Measurements from ENCODE around the gene DENND5B. TPM values are rescaled to one million over a fixed set of nuclear protein-coding genes. Genes with fewer than 3 reads are reported as not detected.

Gene DENND5B
- total and polyA plus RNA-seq, 2 of the 4 experiments (the other 2 are of a cell fraction): 5.5 to 13.4 TPM

- Histone ChIP-seq H2BK20ac (ENCODE audit: low read depth, low read length) (no peak overlapping the region), H3K9me1 (ENCODE audit: insufficient read depth, low read length) (no peaks in the 10 kb centered on the region), H3K4me1 (ENCODE audit: control insufficient read depth, insufficient read depth, low read length) (no peaks in the 10 kb centered on the region), H4K8ac (ENCODE audit: low read depth in 2 of 2, low read length in 2 of 2) (no peak overlapping the region), H3K23ac (ENCODE audit: low read depth, low read length) (no peak overlapping the region), H2BK15ac (ENCODE audit: low read depth, low read length) (no peak overlapping the region), H3K14ac (replicated peaks; ENCODE audit: low read depth, low read length) (no peak overlapping the region), H3K36me3 (ENCODE audit: control insufficient read depth, insufficient read depth, low read length) (no peaks in the 10 kb centered on the region), H2AK5ac (ENCODE audit: low read depth, low read length) (no peak overlapping the region), H2BK120ac (ENCODE audit: low read depth, low read length) (no peak overlapping the region), H2AK9ac (replicated peaks; ENCODE audit: low read depth, low read length, poor library complexity) (no peak overlapping the region), H4K91ac (ENCODE audit: insufficient read depth, low read depth, low read length) (no peak overlapping the region), H3K56ac (ENCODE audit: extremely low read depth, insufficient read depth, low read length) (no peak overlapping the region), H4K5ac (ENCODE audit: low read depth, low read length) (no peak overlapping the region), H2BK5ac (ENCODE audit: low read depth, low read length, poor library complexity, severe bottlenecking) (no peak overlapping the region), H3K27me3 (ENCODE audit: control insufficient read depth, insufficient read depth, low read length) (peaks cover 10% of the 10 kb centered on the region), H3K4me3 (ENCODE audit: insufficient read depth, low read depth, low read length) (no peak overlapping the region), H2AFZ (replicated peaks; ENCODE audit: low read length, poor library complexity) (no peak overlapping the region), H3K18ac (ENCODE audit: low read depth, low read length) (no peak overlapping the region), H3K4ac (ENCODE audit: low read depth, low read length) (no peak overlapping the region), H3K4me2 (ENCODE audit: low read depth, low read length) (no peak overlapping the region), H3K27ac (ENCODE audit: insufficient read depth, low read length) (no peak overlapping the region), H3K79me1 (ENCODE audit: low read depth in 1 of 2, low read length in 2 of 2) (no peaks in the 10 kb centered on the region), H3K9ac (ENCODE audit: low read depth, low read length) (no peak overlapping the region), H3K9me3 (ENCODE audit: control insufficient read depth, insufficient read depth, low read length) (no peaks in the 10 kb centered on the region), H4K20me1 (ENCODE audit: insufficient read depth, low read length) (no peaks in the 10 kb centered on the region)
- ChIA-PET CTCF (no interaction called here), POLR2A (ENCODE audit: unreplicated experiment) (no interaction called here)
- DNase-seq: no peak
- 100% methylated on average over 1 of the region's 8 CpGs; no CpG with 5 or more reads in 1 of the 2 experiments for WGBS, 2 experiments (ENCODE audit: extremely low coverage in 2 of 2, insufficient read length in 1 of 2)
- in situ Hi-C loops (cut with MboI; ENCODE audit: low sequenced_read_pairs) (no loop called here), dilution Hi-C loops (cut with HindIII; ENCODE audit: low sequenced_read_pairs, unreplicated experiment) (no loop called here), intact Hi-C loops (cut with micrococcal nuclease) (no loop called here)
- no peak for ATAC-seq (ENCODE audit: low read depth)
- TF ChIP-seq CEBPB (IDR thresholded peaks at IDR 0.05; ENCODE audit: low read depth, low read length) (no peak), POLR2A (IDR thresholded peaks at IDR 0.05; ENCODE audit: low read depth, low read length) (no peak), BHLHE40 (IDR thresholded peaks at IDR 0.05; ENCODE audit: low read depth, low read length) (no peak), CTCF (conservative IDR thresholded peaks at IDR 0.05; ENCODE audit: low read depth, low read length) (no peak), CHD1 (IDR thresholded peaks at IDR 0.05; ENCODE audit: low read depth, low read length) (no peak), RAD21 (IDR thresholded peaks at IDR 0.05; ENCODE audit: low read length) (no peak), MAFK (IDR thresholded peaks at IDR 0.05; ENCODE audit: low read depth, low read length) (no peak), RFX5 (IDR thresholded peaks at IDR 0.05; ENCODE audit: low read depth, low read length) (no peak)
- BruUV-seq (replicated peaks): no TSS peak
Observed at GRCh38 chr12:31343139-31343538, 247.8 kb downstream of the DENND5B start.

Data from IMR-90 (cell line).